Mammary epithelial cell (primary cell): Measurements from ENCODE around the gene POU3F4.

ENCODE experiments used
- CTCF ChIP-seq, 2 donors: IDR thresholded peaks in 1 of 2; conservative IDR thresholded peaks in 1 of 2; 2 replicates each; pipeline ENCODE4 v1.5.1; 2011 to 2012; ENCODE audit warnings: inconsistent platforms in 2 of 2, low read length in 2 of 2, mild to moderate bottlenecking in 2 of 2, control low read depth in 1 of 2, low read depth in 1 of 2; ENCODE audit not compliant: insufficient read depth in 1 of 2; ENCODE audit errors: extremely low read depth in 1 of 2
- EZH2 ChIP-seq: IDR thresholded peaks from 2 replicates; pipeline ENCODE4 v1.6.1; 2012; ENCODE audit warnings: low read length, inconsistent platforms, borderline replicate concordance

- TF ChIP-seq CTCF (conservative IDR thresholded peaks at IDR 0.05 in 1 of 2, IDR thresholded peaks at IDR 0.05 in 1 of 2; ENCODE audit: extremely low read depth in 1 of 2, insufficient read depth in 1 of 2, low read depth in 1 of 2, low read length in 2 of 2) (no peak), EZH2 (no peak)
Measured at GRCh38 chrX:83535417-83536196, 27.5 kb downstream of the POU3F4 start.
